ENCODE measurements around the gene AVP. TPM values are rescaled to one million over a fixed set of nuclear protein-coding genes. Genes with fewer than 3 reads are reported as not detected.
"Not testable (repeated sequence)": the region's sequence is repeated elsewhere in the genome, so short reads cannot be mapped to it uniquely, and the experiment has no call there.

The AVP gene
- total RNA-seq, 1 donor from 2014 or later: 0.38 TPM

DNA sequence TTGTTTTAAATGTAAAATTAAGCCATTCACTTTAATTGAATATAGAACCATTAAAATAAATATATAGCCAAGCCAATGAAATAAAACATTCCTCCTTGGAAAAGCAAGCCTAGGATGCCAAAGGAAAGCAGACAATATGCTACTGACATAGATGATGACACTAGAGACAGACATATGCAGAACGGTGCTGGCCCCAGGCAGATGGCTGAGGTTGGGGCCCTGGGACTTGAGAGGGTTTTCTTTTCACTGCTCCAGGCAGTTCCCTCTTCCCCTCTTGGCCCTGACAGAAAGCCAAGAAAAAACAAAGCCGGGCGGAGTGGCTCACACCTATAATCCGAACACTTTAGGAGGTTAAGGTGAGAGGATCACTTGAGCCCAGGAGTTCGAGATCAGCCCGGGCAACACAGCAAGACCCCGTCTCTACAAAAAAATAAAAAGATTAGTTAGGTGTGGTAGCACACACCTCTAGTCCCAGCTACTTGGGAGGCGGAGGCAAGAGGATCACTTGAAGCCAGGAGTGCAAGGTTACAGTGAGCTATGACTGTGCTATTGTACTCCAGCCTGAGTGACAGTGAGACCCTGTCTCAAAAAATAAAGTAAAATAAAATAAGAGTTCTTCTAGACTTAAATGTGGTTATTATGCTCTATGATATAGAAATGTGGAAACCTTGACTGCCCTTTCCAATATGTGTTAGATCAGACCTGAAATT is 43.9 kb upstream of the AVP start:
- no peaks in the 10 kb centered on the region for H3K27me3 ChIP-seq (ENCODE audit: low read depth)
- H3K36me3 ChIP-seq: no peaks in the 10 kb centered on the region
- TF ChIP-seq, protein P1, sequence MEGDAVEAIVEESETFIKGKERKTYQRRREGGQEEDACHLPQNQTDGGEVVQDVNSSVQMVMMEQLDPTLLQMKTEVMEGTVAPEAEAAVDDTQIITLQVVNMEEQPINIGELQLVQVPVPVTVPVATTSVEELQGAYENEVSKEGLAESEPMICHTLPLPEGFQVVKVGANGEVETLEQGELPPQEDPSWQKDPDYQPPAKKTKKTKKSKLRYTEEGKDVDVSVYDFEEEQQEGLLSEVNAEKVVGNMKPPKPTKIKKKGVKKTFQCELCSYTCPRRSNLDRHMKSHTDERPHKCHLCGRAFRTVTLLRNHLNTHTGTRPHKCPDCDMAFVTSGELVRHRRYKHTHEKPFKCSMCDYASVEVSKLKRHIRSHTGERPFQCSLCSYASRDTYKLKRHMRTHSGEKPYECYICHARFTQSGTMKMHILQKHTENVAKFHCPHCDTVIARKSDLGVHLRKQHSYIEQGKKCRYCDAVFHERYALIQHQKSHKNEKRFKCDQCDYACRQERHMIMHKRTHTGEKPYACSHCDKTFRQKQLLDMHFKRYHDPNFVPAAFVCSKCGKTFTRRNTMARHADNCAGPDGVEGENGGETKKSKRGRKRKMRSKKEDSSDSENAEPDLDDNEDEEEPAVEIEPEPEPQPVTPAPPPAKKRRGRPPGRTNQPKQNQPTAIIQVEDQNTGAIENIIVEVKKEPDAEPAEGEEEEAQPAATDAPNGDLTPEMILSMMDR (IDR thresholded peaks at IDR 0.05; ENCODE audit: borderline replicate concordance): no peak
- no peak for DNase-seq
- H3K4me1 ChIP-seq: peaks cover 19% of the 10 kb centered on the region
- no peak overlapping the region for H3K4me3 ChIP-seq
- H3K27ac ChIP-seq (replicated peaks): no peak overlapping the region
- no peaks in the 10 kb centered on the region for H3K9me3 ChIP-seq (replicated peaks)
- intact Hi-C loops (cut with micrococcal nuclease): no loop called here

DNA sequence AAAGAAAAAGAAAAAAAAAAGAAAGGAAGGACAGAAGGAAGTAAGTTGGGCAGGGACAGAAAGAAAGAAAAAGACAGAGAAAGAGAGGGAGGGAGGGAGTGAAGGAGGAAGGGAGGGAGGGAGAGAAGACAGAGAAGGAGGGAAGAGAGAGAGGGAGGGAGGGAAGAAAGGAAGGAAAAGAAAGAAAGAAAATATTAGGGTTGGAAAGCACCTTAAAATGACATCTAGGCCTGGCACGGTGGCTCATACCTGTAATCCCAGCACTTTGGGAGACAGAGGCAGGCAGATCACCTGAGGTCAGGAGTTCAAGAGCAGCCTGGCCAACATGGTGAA is 42.0 kb upstream of the AVP start:
- no peaks in the 10 kb centered on the region for H3K27me3 ChIP-seq (ENCODE audit: low read depth)
- H3K27ac ChIP-seq (replicated peaks): no peak overlapping the region
- DNase-seq: no peak
- no peak overlapping the region for H3K4me3 ChIP-seq
- peaks cover 16% of the 10 kb centered on the region for H3K36me3 ChIP-seq
- no peaks in the 10 kb centered on the region for H3K9me3 ChIP-seq (replicated peaks)
- intact Hi-C loops (cut with micrococcal nuclease): no loop called here
- H3K4me1 ChIP-seq: peaks cover 19% of the 10 kb centered on the region
- TF ChIP-seq, protein P1 (IDR thresholded peaks at IDR 0.05; ENCODE audit: borderline replicate concordance): no peak

DNA sequence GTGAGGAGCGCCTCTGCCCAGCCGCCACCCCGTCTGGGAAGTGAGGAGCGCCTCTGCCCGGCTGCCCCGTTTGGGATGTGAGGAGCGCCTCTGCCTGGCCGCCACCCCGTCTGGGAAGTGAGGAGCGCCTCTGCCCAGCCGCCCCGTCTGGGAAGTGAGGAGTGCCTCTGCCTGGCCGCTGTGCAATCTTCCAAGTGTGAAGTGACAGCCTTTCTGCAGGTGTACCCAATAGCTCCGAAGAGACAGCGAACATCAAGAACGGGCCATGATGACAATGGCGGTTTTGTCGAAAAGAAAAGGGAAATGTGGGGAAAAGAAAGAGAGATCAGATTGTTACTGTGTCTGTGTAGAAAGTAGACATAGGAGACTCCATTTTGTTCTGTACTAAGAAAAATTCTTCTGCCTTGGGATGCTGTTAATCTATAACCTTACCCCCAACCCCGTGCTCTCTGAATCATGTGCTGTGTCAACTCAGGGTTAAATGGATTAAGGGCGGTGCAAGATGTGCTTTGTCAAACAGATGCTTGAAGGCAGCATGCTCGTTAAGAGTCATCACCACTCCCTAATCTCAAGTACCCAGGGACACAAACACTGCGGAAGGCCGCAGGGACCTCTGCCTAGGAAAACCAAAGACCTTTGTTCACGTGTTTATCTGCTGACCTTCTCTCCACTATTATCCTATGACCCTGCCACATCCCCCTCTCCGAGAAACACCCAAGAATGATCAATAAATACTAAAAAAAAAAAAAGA is 41.4 kb upstream of the AVP start:
- Histone ChIP-seq H3K36me3 (peaks cover 21% of the 10 kb centered on the region), H3K4me1 (peaks cover 19% of the 10 kb centered on the region)
- H3K9me3 ChIP-seq (replicated peaks); H3K4me3 ChIP-seq; DNase-seq; intact Hi-C loops (cut with micrococcal nuclease); H3K27ac ChIP-seq (replicated peaks); H3K27me3 ChIP-seq (ENCODE audit: low read depth): not testable (repeated sequence)

DNA sequence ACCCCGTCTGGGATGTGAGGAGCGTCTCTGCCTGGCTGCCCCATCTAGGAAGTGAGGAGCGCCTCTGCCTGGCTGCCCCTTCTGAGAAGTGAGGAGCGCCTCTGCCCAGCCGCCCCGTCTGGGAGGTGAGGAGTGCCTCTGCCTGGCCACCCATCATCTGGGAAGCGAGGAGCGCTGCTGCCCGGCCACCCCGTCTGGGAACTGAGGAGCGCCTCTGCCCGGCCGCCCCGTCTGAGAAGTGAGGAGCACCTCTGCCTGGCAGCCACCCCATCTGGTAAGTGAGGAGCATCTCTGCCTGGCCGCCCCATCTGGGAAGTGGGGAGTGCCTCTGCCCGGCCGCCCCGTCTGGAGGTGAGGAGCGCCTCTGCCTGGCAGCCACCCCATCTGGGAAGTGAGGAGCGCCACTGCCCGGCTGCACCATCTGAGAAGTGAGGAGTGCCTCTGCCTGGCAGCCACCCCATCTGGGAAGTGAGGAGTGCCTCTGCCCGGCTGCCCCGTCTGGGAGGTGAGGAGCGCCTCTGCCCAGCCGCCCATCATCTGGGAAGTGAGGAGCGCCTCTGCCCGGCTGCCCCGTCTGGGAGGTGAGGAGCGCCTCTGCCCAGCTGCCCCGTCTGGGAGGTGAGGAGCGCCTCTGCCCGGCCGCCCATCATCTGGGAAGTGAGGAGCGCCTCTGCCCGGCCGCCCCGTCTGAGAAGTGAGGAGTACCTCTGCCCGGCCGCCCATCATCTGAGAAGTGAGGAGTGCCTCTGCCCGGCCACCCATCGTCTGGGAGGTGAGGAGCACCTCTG is 40.4 kb upstream of the AVP start:
- DNase-seq; H3K4me3 ChIP-seq; H3K27me3 ChIP-seq (ENCODE audit: low read depth); intact Hi-C loops (cut with micrococcal nuclease); H3K27ac ChIP-seq (replicated peaks); H3K9me3 ChIP-seq (replicated peaks): not testable (repeated sequence)
- Histone ChIP-seq H3K4me1 (peaks cover 19% of the 10 kb centered on the region), H3K36me3 (peaks cover 21% of the 10 kb centered on the region)

DNA sequence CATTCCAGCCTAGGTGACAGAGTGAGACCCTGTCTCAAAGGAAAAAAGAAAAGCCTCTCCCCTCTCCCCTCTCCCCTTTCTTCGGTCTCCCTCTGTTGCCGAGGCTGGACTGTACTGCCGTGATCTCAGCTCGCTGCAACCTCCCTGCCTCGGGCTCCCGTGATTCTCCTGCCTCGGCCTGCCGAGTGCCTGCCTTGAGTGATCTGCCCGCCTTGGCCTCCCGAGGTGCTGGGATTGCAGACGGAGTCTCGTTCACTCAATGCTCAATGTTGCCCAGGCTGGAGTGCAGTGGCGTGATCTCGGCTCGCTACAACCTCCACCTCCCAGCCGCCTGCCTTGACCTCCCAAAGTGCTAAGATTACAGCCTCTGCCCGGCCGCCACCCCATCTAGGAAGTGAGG is 39.6 kb upstream of the AVP start:
- Histone ChIP-seq H3K4me1 (peaks cover 17% of the 10 kb centered on the region), H3K36me3 (peaks cover 21% of the 10 kb centered on the region)
- DNase-seq; H3K9me3 ChIP-seq (replicated peaks); intact Hi-C loops (cut with micrococcal nuclease); H3K27me3 ChIP-seq (ENCODE audit: low read depth); H3K4me3 ChIP-seq; H3K27ac ChIP-seq (replicated peaks): not testable (repeated sequence)

DNA sequence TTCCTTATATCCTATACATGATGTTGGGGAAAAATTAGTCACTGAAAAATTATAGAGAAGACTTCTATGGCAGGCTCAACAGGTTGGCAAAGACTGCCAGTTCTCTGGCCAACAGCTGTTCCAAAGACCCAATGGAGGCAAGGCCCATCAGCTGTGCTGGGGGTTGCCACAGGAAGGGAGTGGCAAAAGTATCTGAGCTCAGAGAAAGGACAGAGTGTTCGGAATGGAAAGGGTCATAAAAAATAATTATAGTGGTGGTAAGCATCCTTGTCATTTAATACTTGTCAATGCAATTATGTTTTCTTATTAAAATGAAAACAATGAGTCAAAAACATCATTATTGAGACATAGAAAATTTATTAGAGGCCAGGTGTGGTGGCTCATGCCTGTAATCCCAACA is 39.0 kb upstream of the AVP start:
- Histone ChIP-seq H3K27ac (replicated peaks) (no peak overlapping the region), H3K4me3 (no peak overlapping the region), H3K27me3 (ENCODE audit: low read depth) (no peaks in the 10 kb centered on the region), H3K36me3 (peaks cover 21% of the 10 kb centered on the region), H3K4me1 (peaks cover 11% of the 10 kb centered on the region), H3K9me3 (replicated peaks) (no peaks in the 10 kb centered on the region)
- TF ChIP-seq, protein P1 (IDR thresholded peaks at IDR 0.05; ENCODE audit: borderline replicate concordance): no peak
- intact Hi-C loops (cut with micrococcal nuclease): no loop called here
- no peak for DNase-seq

Data from left ventricle myocardium inferior (tissue), 1 donor.